ENCODE data around the gene SFXN5. TPM values are rescaled to one million over a fixed set of nuclear protein-coding genes. Genes with fewer than 3 reads are reported as not detected.

The SFXN5 gene
- total RNA-seq, 1 donor from 2014 or later, result 9.3 TPM

DNA sequence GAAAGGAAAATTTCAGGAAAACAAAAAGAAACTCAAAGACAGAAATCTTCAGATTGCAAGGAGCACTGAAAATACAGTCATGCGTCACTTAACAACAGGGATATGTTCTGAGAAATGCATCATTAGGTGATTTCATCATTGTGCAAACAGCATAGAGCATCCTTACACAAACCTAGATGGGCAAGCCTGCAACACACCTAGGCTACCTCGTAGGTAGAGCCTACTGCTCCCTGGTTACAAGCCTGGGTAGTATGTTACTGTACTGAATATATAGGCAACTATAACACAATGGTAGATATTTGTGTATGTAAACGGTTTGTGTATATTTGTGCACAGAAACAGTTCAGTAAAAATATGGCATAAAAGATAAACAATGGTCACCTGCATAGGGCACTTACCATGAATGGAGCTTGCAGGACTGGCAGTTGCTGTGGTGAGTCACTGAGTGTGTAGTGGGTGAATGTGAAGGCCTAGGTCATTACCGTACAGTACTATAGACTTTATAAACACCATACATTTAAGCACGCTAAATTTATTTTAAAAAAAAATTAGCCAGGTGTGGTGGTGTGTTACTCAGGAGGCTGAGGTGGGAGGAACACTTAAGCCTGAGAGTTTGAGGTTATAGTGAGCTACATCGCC lies 33.4 kb downstream of the SFXN5 start:
- TF ChIP-seq, protein P1, sequence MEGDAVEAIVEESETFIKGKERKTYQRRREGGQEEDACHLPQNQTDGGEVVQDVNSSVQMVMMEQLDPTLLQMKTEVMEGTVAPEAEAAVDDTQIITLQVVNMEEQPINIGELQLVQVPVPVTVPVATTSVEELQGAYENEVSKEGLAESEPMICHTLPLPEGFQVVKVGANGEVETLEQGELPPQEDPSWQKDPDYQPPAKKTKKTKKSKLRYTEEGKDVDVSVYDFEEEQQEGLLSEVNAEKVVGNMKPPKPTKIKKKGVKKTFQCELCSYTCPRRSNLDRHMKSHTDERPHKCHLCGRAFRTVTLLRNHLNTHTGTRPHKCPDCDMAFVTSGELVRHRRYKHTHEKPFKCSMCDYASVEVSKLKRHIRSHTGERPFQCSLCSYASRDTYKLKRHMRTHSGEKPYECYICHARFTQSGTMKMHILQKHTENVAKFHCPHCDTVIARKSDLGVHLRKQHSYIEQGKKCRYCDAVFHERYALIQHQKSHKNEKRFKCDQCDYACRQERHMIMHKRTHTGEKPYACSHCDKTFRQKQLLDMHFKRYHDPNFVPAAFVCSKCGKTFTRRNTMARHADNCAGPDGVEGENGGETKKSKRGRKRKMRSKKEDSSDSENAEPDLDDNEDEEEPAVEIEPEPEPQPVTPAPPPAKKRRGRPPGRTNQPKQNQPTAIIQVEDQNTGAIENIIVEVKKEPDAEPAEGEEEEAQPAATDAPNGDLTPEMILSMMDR (IDR thresholded peaks at IDR 0.05), result no peak
- Histone ChIP-seq H3K27ac (no peak overlapping the region), H3K36me3 (no peaks in the 10 kb centered on the region), H3K4me1 (no peaks in the 10 kb centered on the region), H3K9me3 (no peaks in the 10 kb centered on the region), H3K4me3 (no peak overlapping the region), H3K27me3 (no peaks in the 10 kb centered on the region)
- intact Hi-C loops (cut with DNase I), result no loop called here
- no peak for DNase-seq (ENCODE audit: low spot score in 2 of 2)

DNA sequence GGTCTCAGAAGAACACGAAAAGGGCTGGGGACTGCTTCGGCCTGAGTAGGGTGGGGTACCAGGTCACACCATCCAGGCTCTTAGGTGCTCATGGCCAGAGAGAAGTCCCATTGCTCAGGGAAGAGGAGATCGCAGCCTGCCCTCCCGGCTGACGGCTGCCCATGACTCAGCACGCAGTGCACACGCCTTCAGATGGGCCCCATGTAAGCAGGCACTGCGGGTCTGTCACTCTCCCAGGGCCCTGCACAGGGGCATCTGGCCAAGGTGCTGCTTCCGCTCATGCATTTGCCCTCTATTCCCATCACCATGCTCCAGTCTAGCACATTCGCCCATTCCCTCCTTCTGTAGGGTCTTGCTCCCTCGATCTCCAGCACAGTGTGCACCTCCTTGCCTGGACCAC lies 34.7 kb downstream of the SFXN5 start:
- H3K36me3 ChIP-seq, result no peaks in the 10 kb centered on the region
- H3K27me3 ChIP-seq, result no peaks in the 10 kb centered on the region
- H3K9me3 ChIP-seq, result no peaks in the 10 kb centered on the region
- H3K27ac ChIP-seq, result no peak overlapping the region
- intact Hi-C loops (cut with DNase I), result no loop called here
- TF ChIP-seq, protein P1 (IDR thresholded peaks at IDR 0.05), result no peak
- H3K4me3 ChIP-seq, result no peak overlapping the region
- H3K4me1 ChIP-seq, result no peaks in the 10 kb centered on the region
- DNase-seq (ENCODE audit: low spot score in 2 of 2), result no peak

DNA sequence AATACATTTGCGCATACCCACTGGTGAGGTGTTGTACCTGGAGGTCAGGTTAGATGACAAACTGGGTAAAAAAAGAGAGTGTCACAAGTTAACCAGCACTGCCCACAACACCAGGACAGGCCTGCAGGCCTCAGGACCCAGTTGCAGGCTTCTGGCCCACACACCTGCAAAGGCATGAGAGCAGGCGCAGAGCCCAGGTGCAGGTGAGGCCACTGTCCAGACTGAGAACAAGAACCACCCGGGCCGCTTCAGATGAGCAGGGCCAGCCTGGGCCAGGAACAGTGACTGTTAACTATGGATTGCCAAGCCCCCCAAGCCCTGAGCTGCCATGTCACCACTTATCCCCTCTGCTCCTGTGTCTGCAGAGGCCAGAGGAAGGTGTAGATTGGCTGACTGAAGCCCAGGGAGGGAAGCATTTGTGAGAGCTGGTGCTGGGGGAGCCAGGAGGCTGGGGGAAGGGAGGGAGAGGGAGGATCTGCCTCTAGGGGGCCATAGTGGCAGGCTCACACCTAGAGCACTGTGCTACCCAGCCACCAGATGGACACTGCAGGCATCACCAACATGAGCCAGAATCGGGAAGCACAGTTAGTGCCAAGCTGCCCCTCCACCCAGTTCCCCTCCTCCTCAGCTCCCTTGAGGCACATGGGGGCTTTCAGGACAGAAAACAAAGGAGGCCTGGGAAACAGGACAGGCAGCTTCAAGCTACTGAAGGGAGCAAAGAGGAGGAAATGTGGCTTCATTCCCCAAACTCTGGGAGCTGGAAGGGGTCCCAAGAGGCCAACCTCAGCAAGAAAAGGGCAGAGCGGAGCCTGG lies 35.4 kb downstream of the SFXN5 start:
- no peaks in the 10 kb centered on the region for H3K36me3 ChIP-seq

DNA sequence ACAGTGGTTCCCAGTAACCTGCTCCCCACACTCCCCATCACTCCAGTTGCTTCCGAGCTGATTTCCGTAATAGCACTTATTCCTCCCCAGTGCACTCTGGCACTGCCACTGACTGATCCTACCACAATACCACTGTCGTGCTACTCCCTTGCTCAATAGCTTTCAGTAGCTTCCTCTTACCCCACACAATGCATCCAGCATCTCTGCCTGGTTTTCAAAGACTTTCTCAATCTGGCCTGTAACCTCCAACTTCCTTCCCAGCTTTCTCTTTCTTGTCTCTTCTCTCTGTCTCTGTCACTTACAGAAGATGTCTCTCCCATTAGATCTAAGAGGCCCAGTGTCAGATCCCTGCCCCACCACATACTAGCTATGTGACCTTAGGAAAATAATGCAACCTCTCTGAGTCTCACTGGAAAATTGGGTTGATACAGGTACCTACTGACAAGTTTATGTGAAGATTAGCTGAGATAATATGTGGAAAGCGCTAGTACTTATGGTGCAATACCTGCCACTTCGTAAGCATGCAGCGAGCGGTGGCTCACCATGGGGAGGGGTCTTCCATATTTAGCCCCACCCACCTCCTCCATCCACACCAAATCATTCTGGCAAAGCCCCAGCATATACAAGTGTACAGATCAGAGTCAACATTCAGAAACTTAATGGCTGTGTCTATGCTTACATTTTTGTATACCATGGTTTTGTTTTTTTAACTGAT lies 36.7 kb downstream of the SFXN5 start:
- Histone ChIP-seq H3K4me3 (no peak overlapping the region), H3K27me3 (no peaks in the 10 kb centered on the region), H3K36me3 (no peaks in the 10 kb centered on the region), H3K9me3 (no peaks in the 10 kb centered on the region), H3K4me1 (no peaks in the 10 kb centered on the region), H3K27ac (no peak overlapping the region)
- no peak for DNase-seq (ENCODE audit: low spot score in 2 of 2)
- intact Hi-C loops (cut with DNase I), result loop anchor here (5.0 kb wide), 1 partner anchor 43 kb away; no protein-coding TSS in a partner anchor
- TF ChIP-seq, protein P1 (IDR thresholded peaks at IDR 0.05), result no peak

More for the DNA sequence above, 35.4 kb downstream of the SFXN5 start:
- TF ChIP-seq, protein P1 (IDR thresholded peaks at IDR 0.05), result no peak
- DNase-seq (ENCODE audit: low spot score in 2 of 2), result no peak
- Histone ChIP-seq H3K4me1 (no peaks in the 10 kb centered on the region), H3K9me3 (no peaks in the 10 kb centered on the region), H3K4me3 (no peak overlapping the region), H3K27me3 (no peaks in the 10 kb centered on the region), H3K27ac (no peak overlapping the region)
- intact Hi-C loops (cut with DNase I), result no loop called here

DNA sequence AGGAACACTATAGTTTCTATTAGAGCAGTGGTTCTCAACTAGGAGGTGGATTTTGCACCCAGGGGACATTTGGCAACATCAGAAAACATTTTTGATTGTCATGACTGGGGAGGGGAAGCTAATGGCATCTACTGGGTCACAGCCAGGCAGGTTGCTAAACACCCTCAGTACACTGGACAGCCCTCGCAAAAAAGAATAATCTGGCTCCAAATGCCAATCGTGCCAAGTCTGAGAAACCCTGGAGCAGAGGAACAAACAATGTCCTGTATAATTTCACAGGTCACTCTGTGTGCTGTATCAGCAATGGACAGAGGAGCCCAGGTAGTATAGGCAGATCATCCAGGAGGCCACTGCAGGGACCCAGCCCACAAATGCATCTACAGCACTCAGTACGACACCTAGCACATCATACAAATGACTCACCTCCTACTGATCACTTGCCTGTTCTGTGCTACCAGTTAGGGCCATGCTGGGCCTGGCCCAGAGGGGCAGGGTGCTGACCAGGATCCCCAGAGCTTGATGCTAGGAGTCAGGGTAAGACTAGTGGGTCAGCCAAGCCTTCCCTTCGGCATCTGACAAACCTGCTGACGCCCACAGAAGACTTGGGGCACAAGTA lies 37.6 kb downstream of the SFXN5 start:
- no peak overlapping the region for H3K27ac ChIP-seq
- DNase-seq (ENCODE audit: low spot score in 2 of 2), result no peak
- intact Hi-C loops (cut with DNase I), result loop anchor here (5.0 kb wide), 1 partner anchor 42 kb away; no protein-coding TSS in a partner anchor

More for the DNA sequence above, 37.6 kb downstream of the SFXN5 start:
- Histone ChIP-seq H3K36me3 (no peaks in the 10 kb centered on the region), H3K4me1 (no peaks in the 10 kb centered on the region), H3K27me3 (no peaks in the 10 kb centered on the region), H3K4me3 (no peak overlapping the region), H3K9me3 (no peaks in the 10 kb centered on the region)
- TF ChIP-seq, protein P1 (IDR thresholded peaks at IDR 0.05), result no peak
